ENCODE results near the gene PTAFR.

The PTAFR gene

DNA sequence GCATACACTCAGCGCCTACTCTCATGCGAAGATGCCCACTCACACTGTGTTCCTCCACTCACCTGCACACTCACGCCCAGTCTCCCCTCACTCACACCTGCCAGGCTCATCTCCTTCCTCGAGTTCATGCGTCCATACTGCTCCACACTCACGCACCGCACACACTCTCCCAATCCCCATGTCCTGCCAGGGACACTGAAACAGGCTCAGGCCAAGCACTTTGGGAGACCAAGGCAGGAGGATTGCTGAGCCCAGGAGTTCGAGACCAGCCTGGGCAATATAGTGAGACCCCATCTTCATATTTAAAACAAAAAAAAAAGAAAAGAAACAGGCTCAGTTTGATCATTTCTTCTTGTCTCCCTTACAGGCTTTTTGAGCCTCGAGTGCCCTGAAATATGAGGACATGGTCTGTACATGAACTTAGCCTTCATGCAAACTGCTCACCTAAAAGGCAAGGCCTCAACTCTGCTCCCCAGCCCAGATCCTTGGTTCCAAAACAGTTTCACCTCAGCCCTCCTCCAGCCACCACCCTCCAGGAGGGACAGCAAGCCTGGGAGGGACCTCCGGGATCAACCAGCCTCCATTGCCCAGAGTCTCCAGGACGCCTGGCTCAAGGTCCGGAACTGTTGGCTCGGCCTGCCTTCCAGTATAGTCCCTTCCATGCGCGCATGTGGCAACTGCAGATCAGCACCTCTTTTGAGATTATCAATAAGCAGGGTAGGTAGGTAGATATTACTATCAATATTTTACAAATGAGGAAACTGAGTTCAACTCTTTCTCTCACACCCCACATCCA, 2.4 kb upstream of the PTAFR start:
- DNase-seq (ENCODE audit: low spot score), result peak; percentile 6

DNA sequence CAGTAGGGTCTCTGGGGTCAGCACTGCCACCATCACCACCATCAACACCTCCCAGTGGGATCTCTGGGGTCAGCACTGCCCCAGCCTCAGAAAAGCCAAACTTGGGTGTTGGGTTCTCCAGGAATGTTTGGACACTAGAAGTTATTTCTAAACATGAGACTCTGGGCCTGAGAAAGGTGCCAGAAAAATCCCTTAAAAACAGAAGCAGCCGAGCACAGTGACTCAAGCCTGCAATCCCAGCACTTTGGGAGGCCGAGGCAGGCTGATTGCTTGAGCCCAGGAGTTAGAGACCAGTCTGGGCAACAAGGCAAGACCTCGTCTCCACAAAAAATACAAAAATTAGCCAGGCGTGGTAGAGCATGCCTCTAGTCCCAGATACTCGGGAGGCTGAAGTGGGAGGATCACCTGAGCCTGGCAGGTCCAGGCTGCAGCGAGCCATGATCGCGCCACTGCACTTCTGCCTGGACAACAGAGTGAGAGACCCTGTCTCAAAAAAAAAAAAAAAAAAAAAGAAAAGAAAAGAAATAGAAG, 470 bp downstream of the PTAFR start:
- DNase-seq (ENCODE audit: low spot score), result no peak

DNA sequence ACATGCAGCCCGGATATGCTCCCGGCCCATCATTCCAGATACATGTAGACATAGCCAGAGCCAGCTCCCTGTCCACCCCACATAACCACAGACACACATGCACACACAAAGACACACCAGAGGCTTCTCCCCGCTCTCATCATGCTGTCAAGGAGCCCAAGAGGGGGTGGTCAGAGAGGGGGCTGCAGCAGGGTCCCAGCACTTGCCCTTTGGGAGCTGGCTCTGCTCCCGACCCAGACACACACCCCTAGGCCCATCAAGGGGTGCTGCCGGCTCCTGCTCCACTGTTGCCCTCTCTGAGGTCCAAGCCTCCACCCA, 2.6 kb downstream of the PTAFR start:
- no peak for DNase-seq (ENCODE audit: low spot score)

DNA sequence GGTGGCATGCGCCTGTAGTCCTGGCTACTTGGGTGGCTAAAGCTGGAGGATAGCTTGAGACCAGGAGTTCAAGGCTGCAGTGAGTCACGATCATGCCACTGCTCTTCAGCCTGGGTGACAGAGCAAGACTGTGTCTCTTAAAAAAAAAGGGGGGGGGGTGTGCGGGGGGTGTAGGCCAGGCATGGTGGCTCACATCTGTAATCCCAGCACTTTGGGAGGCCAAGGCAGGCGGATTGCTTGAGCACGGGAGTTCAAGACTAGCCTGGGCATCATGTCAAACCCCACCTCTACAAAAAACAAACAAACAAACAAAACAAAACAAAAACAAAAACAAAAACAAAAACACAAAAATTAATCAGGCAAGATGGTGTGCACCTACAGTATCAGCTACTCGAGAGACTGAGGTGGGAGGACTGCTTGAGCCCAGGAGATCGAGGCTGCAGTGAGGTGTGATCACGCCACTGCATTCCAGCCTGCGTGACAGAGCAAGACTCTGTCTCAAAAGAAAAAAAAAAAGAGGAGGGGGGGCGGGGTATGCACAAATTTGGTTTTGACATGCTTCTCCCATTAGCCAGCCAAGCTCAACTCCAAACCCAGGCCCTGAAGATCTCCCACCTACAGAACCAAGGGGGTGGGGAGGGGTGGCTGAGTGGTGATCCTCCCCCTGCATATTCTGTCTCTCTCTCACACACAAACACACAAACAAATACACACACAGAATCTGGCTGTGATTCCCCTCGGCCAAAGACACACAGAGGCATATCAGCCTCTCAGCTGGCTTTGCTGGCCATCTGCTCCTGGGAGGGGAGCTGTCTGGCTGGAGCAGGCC, 3.1 kb downstream of the PTAFR start:
- DNase-seq (ENCODE audit: low spot score), result peak; percentile 10

DNA sequence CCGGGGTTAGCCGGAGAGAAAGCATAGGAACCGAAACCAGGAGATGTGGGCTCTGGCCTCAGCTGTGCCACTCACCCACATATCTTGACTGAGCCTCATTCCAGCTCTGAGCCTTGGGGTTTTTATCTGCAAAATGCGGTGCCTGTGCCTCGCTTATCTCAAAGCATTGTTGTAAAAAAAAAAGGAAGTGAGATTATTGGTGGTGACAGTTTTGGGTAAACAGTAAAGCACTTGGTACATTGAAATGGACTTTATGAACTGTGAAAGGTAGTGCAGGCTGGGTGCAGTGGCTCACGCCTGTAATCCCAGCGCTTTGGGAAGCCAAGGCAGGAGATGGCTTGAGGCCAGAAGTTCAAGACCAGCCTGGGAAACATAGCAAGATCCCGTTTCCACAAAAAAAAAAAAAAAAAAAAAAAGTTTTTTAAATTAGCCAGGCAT, 3.8 kb downstream of the PTAFR start:
- DNase-seq (ENCODE audit: low spot score), result peak; percentile 11

DNA sequence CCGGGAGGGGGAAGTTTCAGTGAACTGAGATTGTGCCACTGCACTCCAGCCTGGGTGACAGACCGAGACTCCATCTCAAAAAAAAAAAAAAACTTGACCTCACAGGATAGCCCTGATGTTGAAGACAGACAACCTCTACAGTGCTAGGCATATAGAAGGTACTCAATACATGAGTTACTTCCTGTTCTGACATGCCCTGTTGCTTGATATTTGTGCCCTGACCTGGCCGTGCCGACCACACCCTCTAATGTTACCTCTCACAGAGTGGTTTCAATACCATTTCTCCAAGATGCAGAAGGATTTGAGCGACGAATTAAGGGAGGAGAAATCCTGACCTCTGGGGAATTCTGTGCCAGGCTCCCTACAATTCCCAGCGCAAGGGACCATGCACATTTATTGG, 5.2 kb downstream of the PTAFR start:
- peak; percentile 4 for DNase-seq (ENCODE audit: low spot score)

DNA sequence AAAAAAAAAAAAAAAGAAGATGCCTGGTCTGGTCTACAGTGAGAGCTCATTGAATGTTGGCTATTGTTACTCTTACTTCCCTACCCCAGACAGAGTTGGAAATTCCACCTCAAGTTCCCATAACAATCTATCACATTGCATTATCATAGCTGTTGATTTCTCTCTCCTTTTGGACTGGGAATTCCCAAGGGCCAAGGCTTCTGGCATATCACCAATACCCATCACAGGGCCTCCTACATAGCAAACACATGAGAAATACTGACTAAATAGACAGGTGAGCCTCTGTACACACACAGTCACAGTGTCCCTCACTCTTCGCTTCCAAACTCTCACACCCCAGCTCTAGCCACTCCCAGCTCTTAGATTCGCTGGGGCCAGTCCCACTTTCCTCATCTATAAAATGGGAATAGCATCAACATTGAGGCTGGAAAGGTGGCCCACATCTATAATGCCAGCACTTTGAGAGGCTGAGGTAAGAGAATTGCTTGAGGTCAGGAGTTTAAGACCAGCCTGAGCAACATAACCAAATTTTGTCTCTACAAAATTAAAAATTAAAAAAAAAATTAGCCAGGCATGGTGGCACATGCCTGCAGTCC, 6.4 kb downstream of the PTAFR start:
- DNase-seq (ENCODE audit: low spot score), result peak; percentile 1

DNA sequence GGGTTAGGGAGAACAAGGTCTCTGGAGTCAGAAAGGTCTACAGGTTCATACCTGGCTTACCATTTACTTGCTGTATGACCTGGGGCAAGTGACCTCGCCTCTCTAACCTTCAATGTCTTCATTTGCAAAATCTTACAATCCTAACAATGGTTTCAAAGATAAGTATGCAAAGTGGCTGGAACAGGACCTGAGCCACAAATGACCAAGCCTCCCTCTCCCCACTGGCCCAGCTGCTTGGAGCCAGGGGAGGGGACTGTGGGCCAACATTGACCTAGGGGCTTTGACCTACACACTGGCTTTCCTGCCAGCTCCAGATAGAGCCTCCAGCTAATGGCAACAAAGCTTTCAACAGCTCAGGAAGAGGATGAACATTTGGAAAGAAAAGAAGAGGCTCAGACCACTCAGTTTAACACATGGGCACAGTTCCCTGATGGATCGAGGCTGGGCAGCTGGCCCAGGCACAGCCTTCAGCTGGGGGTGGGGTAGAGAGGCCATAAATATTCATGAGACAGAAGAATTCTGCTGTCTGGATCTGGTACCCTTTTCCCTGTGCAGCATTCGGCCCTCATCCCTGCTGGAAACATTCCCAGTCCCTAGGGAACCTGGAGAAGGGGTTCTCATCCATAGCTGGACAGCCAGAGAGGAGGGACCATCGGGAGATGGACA, 12.9 kb downstream of the PTAFR start:
- no peak for DNase-seq (ENCODE audit: low spot score)

DNA sequence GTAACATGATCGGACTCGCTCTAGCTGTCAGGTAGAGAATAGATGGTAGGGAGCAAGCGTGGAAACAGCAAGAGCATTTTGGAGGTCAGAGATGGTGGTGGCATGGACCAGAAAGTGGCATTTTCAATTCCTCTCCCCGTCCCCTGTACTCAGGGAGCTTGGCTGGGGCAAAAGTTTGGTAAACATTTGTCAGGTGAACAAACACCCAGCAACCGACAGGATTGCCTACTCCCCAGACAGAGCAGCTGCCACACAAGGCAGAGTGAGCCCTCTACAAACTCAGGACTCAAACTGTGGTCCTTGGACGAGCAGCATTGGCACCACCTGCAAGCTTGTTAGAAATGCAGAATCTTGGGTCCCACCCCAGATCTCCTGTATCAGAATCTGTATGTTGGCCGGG, 14.3 kb downstream of the PTAFR start:
- DNase-seq (ENCODE audit: low spot score), result no peak

DNA sequence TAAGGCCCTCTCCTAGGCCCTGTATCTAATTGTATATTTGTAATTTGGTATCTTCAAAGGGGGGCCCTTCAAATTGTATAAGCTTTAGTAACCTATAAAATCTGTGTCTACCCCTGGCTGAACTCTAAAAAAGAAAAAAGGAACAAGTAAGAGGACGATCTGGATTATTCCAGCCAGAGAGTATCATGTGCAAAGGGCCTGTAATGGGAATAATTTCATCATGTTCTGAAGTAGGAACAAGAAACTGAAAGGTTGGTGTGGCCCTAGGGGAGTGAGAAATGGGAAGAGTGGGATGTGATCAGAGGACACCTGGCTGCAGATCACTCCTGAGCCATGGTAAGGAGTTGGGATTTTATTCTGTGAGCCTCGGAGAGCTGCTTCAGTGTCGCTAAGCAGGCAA, 14.7 kb downstream of the PTAFR start:
- no peak for DNase-seq (ENCODE audit: low spot score)

DNA sequence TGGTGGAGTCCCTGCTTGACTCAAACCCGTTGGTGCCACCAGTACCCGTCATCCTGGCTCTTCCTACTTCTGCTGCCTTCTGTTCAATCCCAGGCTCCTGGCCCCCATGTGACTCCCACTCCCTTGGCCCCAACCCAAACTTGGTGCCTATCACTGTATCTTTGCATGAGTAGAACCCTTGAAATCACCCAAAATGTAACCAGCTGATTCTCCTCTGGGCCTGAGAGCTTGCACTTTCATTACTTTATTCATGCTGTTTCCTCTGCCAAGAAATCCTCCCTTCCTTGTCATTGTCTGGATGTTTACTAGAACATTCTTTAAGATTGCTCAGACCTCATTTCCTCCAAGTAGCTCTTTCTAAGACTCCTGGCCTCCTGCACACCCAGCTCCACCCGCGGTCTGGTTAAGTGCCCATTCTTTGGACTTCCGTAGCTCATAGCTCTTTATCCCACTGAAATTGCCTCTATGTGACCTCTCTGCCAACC, 15.7 kb downstream of the PTAFR start:
- DNase-seq (ENCODE audit: low spot score), result no peak

DNA sequence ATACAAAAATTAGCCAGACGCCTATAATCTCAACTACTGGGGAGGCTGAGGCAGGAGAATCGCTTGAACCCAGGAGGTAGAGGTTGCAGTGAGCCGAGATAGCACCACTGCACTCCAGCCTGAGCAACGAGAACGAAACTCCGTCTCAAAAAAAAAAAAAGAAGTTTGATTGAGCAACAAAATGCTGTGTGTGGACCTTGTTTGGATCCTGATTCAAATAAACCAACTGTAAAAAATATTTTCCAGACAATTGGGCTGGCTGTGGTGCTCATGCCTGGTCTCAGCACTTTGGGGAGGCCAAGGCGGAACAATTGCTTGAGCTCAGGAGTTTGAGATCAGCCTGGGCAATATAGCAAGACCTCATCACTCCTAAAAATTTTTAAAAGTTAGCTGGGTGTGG, 16.8 kb downstream of the PTAFR start:
- no peak for DNase-seq (ENCODE audit: low spot score)

DNA sequence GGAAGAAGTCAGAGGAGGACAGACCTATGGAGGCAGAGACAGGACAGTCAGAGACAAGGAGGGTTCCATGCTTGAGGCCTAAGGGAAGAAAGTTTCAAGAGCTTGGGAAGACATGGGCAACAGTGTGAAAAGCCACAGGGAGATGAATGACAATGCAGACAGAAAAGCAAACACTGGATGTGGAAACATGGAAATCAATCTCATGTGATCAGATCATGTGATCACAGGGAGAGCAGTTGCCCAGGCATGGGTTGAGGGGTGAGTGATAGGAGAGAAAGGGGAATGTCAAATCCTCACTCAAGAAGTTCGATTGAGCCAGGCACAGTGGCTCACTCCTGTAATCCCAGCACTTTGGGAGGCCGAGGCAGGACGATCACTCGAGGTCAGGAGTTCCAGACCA, 17.2 kb downstream of the PTAFR start:
- DNase-seq (ENCODE audit: low spot score), result no peak

DNA sequence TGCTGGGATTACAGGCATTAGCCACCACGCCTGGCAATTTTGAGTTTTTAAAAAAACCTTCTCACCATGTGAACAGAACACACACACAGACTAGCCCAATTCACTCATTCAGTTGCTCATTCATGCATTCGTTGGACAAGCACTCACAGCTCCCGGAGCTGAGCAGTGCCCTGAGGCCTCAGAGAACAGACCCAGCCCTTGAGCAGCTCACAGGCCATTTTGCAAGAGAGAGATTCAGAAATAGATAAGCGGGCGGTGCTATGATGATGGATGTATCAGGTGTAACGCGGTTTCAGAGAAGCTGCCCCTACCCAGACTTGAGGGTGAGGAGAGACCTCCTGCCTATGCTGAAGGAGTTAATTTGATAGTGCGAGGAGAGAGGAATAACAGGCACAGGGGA, 18.6 kb downstream of the PTAFR start:
- no peak for DNase-seq (ENCODE audit: low spot score)

DNA sequence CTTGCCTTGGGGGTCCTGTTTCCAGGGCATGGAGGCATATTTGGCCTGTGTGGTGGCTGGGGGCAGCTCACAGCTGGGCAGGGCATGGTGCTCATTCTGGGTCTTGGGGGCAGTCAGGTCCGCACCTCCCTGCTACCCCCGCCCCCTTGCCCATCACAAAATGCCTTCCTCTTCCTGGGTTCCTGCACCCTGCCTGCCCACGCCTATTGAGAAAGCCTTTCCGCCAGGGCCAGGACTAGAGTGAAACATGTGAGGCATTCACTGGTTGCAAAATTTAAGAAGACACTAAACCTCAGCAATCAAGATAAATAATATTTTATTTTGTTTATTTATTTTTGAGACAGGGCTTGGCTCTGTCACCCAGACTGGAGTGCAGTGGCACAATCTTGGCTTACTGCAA, 19.7 kb downstream of the PTAFR start:
- peak; percentile 11 for DNase-seq (ENCODE audit: low spot score)

DNA sequence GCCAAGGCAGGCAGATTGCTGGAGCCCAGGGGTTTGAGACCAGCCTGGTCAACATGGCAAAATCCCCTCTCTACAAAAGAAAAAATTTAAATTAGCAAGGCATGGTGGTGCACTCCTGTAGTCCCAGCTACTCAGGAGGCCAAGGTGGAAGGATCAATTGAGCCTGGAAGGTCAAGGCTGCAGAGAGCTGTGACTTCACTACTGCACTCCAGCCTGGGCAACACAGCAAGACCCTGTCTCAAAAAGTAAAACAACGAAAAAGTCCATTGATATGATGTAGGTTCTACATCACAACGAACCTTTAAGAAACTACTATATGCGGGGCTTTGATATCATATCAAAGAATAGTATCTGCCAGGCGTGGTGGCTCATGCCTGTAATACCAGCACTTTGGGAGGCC, 20.9 kb downstream of the PTAFR start:
- no peak for DNase-seq (ENCODE audit: low spot score)

DNA sequence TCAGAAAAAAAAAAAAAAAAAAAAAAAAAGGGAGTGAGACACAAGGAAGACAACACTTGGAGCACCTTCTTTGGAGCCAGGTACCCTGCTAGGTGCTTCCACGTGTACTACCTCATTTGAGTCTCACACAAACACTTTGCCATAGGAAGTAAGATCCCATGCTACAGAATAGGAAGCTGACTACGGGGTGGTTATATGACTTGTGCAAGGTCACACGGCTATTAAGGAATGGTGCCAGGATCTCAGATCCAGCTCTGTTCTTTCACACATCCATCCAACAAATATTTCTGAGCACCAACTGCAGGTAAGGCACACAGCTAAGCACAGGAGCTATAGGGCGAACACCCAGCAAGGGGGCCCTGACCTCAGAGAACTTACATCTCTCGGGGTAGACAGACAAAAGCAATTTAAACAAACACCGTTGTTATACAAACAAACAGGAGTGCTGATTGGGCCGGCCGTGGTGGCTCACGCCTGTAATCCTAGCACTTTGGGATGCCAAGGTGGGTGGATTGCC, 22.4 kb downstream of the PTAFR start:
- peak; percentile 3 for DNase-seq (ENCODE audit: low spot score)

DNA sequence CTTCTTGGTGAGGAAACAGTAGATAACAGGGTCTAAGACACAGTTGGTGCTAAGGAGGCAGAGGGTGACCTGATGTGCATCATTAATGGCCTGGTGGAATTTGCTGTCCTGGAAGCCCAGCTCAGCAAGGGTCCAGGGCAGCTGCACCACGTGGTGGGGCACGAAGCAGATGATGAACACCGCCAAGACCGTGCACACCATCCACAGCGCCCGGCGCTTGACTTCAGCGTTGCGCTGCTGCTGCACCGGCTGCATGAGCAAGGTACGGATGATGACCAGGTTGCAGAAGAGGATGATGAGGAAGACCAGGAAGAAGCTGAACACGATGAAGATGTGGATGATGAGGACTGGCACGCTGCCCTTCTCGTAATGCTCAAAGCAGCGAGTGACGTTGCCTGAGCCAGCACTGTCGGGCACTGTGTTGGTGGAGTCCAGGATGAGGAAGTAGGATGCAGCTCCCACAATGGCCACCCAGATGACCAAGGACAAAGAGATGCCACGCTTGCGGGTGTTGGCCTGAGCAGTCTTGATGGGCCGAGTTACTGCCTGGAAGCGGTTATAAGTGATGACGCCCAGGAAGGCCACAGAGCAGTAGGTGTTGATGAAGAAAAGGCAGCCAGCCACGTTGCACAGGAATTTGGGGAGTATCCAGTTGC, 26.2 kb downstream of the PTAFR start:
- DNase-seq (ENCODE audit: low spot score), result peak; percentile 7

DNA sequence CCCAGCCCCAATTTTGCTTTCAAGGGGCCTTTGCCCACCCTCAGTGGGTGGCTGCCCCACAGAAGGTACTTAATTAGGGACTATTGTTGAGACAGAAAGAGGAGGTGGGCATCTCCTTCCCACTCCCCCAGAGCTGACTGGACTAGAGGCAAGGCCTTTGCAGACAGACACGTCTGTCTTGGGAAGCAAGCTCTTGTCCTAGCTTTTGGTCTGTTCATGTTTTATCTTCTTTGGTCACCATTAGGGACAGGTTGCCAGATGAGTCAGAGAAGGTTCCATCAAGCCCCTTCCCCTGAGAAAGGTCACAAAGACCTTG, 27.7 kb downstream of the PTAFR start:
- DNase-seq (ENCODE audit: low spot score), result no peak

DNA sequence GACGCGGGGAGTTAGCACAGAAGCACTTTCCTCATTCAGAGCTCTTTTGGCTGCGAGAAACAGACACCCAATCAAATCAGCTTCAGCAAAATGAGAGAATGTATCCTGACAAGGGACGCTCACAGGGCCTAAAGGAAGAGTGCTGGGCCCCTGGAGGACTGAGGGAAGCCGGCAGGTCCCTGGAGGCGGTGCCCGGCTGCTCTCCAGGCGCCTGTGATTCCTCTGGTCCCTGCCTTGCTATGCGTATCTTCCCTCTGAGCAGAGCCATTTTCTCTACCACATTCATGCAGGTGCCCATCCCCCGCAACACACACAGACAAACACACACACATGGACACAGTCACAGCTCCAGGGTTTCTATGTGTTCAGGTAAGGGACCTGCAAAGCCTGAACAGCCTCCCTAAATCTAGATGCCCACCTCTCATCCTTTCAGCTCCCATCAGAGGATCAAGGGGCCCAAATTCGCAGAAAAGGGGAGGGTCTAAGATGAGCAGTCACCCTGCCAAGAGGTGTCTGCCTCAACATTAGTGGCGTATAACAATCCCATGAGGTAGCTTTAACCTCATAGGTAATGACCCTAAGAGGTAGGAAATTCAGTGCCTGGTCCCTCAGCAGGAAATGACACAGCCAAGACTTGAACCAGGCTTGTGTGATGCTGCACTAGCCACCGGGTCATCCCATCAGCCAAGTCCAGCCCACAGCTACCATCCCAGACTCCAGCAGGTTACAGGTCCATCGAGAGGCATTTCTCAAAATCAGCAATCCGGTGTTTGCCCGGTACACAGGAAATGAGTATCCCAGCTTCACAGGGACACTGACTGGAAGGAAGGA, 29.0 kb downstream of the PTAFR start:
- no peak for DNase-seq (ENCODE audit: low spot score)

DNA sequence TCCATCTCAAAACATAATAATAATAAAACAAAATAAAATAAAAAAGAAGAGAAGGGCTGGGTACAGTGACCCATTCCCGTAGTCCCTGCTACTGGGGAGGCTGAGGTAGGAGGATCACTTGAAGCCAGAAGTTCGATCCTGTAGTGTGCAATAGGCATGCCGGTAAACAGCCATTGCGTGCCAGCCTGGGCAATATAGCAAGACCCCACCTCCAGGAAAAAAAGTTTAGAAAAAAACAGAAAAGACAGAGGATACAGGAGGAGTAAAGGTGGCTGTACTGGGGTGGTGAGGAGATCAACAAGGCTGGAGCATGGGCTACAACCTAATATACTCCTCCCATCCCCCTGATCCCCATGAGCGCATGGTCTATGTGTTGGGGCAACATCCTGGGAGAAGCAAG, 30.8 kb downstream of the PTAFR start:
- DNase-seq (ENCODE audit: low spot score), result no peak

Data from D341Med (cell line).